DND-41 (cell line): ENCODE data around the gene NR5A2.

Experiments
- ATAC-seq: fragments of 200-7000 bp; cut with Tn5 transposase; 3 replicates; pipeline ENCODE4 v1.9.1; 2021; ENCODE audit warnings: low read depth; ENCODE audit not compliant: insufficient read depth
- DNase-seq: peaks from one replicate; pipeline ENCODE4 v3.0.0-alpha.2; 2020
- H2AFZ ChIP-seq: 2 replicates; pipeline ENCODE4 v1.6.0; 2012; ENCODE audit warnings: low read depth, low read length
- H3K27ac ChIP-seq: 2 replicates; pipeline ENCODE4 v1.5.1; 2012; ENCODE audit warnings: low read length, inconsistent platforms
- H3K27me3 ChIP-seq: fragments of 200-600 bp; sonication (generic); 2 replicates; pipeline ENCODE4 v1.6.0; 2012; ENCODE audit warnings: low read length, mild to moderate bottlenecking, inconsistent platforms; ENCODE audit not compliant: insufficient read depth, poor library complexity
- H3K36me3 ChIP-seq: 2 replicates; pipeline ENCODE4 v1.5.1; 2012; ENCODE audit warnings: low read length, inconsistent platforms; ENCODE audit not compliant: insufficient read depth
- H3K4me1 ChIP-seq: 2 replicates; pipeline ENCODE4 v1.5.1; 2012; ENCODE audit warnings: mild to moderate bottlenecking, low read length; ENCODE audit not compliant: insufficient read depth
- H3K4me2 ChIP-seq: 2 replicates; pipeline ENCODE4 v1.6.0; 2012; ENCODE audit warnings: mild to moderate bottlenecking, moderate library complexity, low read length, inconsistent platforms; ENCODE audit not compliant: insufficient read depth
- H3K4me3 ChIP-seq, 2 experiments: fragments of 200-600 bp in 1 of 2; shearing (Covaris generic) in 1 of 2; 2 replicates each; pipeline ENCODE4 v1.5.1; 2012 to 2016; ENCODE audit warnings: inconsistent platforms in 2 of 2, low read length in 2 of 2, mild to moderate bottlenecking in 2 of 2, low read depth in 1 of 2, moderate library complexity in 1 of 2
- H3K79me2 ChIP-seq: 2 replicates; pipeline ENCODE4 v1.6.0; 2012; ENCODE audit warnings: low read length, inconsistent platforms; ENCODE audit not compliant: insufficient read depth
- H3K9ac ChIP-seq: 2 replicates; pipeline ENCODE4 v1.6.0; 2012; ENCODE audit warnings: low read depth, mild to moderate bottlenecking, inconsistent platforms, low read length, moderate library complexity
- H3K9me3 ChIP-seq: 2 replicates; pipeline ENCODE4 v1.5.1; 2012; ENCODE audit warnings: low read length, moderate library complexity, mild to moderate bottlenecking, inconsistent platforms; ENCODE audit not compliant: insufficient read depth, severe bottlenecking
- H4K20me1 ChIP-seq: 2 replicates; pipeline ENCODE4 v1.6.0; 2012; ENCODE audit warnings: low read length; ENCODE audit not compliant: insufficient read depth
- EZH2 ChIP-seq: IDR thresholded peaks from 3 replicates; pipeline ENCODE4 v1.6.1; 2012; ENCODE audit warnings: borderline replicate concordance, low read depth, mild to moderate bottlenecking, moderate library complexity, low read length, inconsistent platforms; ENCODE audit not compliant: severe bottlenecking
- TF ChIP-seq, protein P1 (sequence below): IDR thresholded peaks from 2 replicates; pipeline ENCODE4 v1.5.1; 2012; ENCODE audit warnings: borderline replicate concordance, low read length, moderate library complexity, mild to moderate bottlenecking; ENCODE audit not compliant: poor library complexity, severe bottlenecking; ENCODE audit errors: extremely low read depth

Gene NR5A2

DNA sequence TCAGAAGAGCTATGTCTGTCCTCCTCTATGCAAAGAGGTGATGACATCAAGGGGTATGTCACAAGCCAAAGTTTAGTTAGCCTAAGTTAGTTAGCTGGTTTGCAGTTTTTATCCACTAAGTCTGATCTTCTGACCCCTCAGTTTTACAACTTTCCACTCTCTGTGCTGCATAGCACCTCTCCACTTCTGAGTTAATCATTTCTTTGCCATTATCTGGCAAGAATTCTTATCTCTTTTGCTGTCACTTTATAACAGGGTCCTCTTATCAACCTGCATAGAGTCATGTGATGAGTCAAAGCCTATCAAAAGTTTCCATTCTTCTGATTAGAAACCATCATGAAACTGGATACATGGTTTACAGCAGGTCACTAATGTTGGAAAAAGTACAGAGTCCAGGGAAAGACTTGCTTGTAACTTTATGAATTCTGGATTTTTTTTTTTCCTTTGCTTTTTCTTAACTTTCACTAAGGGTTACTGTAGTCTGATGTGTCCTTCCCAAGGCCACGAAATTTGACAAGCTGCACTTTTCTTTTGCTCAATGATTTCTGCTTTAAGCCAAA lies at the start of gene NR5A2:
NR5A2 (plus strand) TSS at position 447 of the 560 bp plus-strand sequence. CDS start 138 bp downstream, outside the sequence.
- H3K27me3 ChIP-seq: peaks cover 37% of the 10 kb centered on the region

DNA sequence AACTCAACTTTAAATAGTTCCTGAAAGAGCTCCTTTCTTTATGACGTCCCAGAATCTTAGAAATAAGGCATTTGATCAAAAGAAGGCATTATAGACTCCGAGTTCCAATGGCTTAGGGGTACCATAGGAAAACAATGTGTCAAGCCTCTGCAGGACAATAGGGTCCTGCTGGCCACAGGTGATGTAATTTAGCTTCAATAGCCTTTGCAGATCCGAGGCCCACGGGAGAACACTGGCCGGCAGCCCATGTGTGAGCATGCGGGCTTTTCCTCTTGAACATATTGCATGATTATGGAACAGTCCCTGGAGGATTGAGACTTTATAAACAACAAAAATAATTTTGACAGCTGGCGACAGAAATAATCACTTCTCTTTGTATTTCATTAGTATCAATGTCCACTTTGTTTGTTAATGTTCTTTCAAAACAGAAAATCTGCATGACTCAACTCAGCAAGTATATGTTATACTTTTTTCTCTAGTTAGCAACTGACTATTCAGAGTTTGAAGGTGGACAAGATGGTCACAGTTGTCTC lies 49.0 kb upstream of the NR5A2 start:
- Histone ChIP-seq H3K9me3 (no peaks in the 10 kb centered on the region), H3K27ac (no peak overlapping the region), H3K4me1 (no peaks in the 10 kb centered on the region), H3K36me3 (no peaks in the 10 kb centered on the region), H3K79me2 (no peaks in the 10 kb centered on the region), H3K9ac (no peak overlapping the region), H3K27me3 (peaks cover 11% of the 10 kb centered on the region), H3K4me3 (no peak overlapping the region), H2AFZ (no peak overlapping the region), H4K20me1 (no peaks in the 10 kb centered on the region), H3K4me2 (no peak overlapping the region)
- ATAC-seq (no peak), DNase-seq (no peak)
- no peak for TF ChIP-seq EZH2
- TF ChIP-seq, protein P1, sequence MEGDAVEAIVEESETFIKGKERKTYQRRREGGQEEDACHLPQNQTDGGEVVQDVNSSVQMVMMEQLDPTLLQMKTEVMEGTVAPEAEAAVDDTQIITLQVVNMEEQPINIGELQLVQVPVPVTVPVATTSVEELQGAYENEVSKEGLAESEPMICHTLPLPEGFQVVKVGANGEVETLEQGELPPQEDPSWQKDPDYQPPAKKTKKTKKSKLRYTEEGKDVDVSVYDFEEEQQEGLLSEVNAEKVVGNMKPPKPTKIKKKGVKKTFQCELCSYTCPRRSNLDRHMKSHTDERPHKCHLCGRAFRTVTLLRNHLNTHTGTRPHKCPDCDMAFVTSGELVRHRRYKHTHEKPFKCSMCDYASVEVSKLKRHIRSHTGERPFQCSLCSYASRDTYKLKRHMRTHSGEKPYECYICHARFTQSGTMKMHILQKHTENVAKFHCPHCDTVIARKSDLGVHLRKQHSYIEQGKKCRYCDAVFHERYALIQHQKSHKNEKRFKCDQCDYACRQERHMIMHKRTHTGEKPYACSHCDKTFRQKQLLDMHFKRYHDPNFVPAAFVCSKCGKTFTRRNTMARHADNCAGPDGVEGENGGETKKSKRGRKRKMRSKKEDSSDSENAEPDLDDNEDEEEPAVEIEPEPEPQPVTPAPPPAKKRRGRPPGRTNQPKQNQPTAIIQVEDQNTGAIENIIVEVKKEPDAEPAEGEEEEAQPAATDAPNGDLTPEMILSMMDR: no peak

More for the DNA sequence above, at the start of gene NR5A2:
- Histone ChIP-seq H3K9me3 (no peaks in the 10 kb centered on the region), H3K36me3 (no peaks in the 10 kb centered on the region), H3K4me3 (no peak within 1 kb of the TSS), H3K4me2 (no peak within 1 kb of the TSS), H3K79me2 (no peaks in the 10 kb centered on the region), H3K9ac (no peak within 1 kb of the TSS), H4K20me1 (no peaks in the 10 kb centered on the region), H3K4me1 (no peaks in the 10 kb centered on the region), H2AFZ (no peak within 1 kb of the TSS), H3K27ac (no peak within 1 kb of the TSS)
- no peak for DNase-seq
- ATAC-seq: no peak
- no peak for TF ChIP-seq EZH2
- TF ChIP-seq, protein P1: no peak

DNA sequence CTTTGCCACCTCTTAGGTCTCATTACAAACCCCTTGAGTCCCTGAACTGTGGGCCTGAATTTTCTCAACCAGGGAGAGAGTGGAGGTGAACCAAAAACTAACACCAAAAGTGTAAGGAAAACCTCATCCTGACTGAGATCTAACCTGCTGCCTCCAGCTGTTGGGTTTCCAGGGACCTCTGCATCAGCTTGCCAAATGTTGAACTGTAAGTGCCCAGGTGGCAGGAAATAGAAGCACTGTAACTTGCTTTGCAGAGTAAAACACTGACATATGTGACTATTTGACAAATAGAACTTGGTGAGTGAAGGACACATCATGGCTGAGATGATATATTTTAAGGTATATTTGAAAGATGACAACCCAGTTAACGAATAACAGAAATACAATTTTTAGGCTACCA lies 48.4 kb upstream of the NR5A2 start:
- Histone ChIP-seq H3K27ac (no peak overlapping the region), H3K9me3 (no peaks in the 10 kb centered on the region), H3K4me2 (no peak overlapping the region), H3K4me3 (no peak overlapping the region), H3K9ac (no peak overlapping the region), H3K27me3 (peaks cover 11% of the 10 kb centered on the region), H3K79me2 (no peaks in the 10 kb centered on the region), H2AFZ (no peak overlapping the region), H3K36me3 (no peaks in the 10 kb centered on the region), H3K4me1 (no peaks in the 10 kb centered on the region), H4K20me1 (no peaks in the 10 kb centered on the region)
- no peak for TF ChIP-seq EZH2
- TF ChIP-seq, protein P1: no peak
- ATAC-seq (no peak), DNase-seq (peak; percentile 5)
